IMR-90 (cell line): ENCODE measurements around the gene CD9. TPM values are rescaled to one million over a fixed set of nuclear protein-coding genes. Genes with fewer than 3 reads are reported as not detected.

ENCODE experiments used
- ATAC-seq: fragments of 200-7000 bp; cut with Tn5 transposase; 2 replicates; pipeline ENCODE4 v1.9.1; 2020; ENCODE audit warnings: low read depth, mild to moderate bottlenecking, moderate library complexity
- BruUV-seq: library from RNA; stranded (reverse); fragments of 400-500 nt; replicated peaks from 2 replicates; lab custom pipeline; 2021; lab: Mats Ljungman, UMichigan
- CTCF ChIA-PET: fragments of 300-600 bp; formaldehyde crosslinking; extraction: SDS; loops from one replicate; lab custom pipeline; 2021; ENCODE audit warnings: antibody characterized with exemption; lab: Yijun Ruan, JAX
- POLR2A ChIA-PET: fragments of 300-600 bp; sonication (Branson Sonifier 250); formaldehyde crosslinking; loops from one replicate; lab custom pipeline; 2022; ENCODE audit warnings: antibody characterized with exemption; ENCODE audit not compliant: unreplicated experiment; lab: Charles Lee
- DNase-seq: peaks from one replicate; pipeline ENCODE4 v3.0.0; 2013
- H2AFZ ChIP-seq: replicated peaks from 2 replicates; pipeline ENCODE3; 2013; ENCODE audit warnings: low read length, mild to moderate bottlenecking; ENCODE audit not compliant: poor library complexity
- H2AK5ac ChIP-seq: 2 replicates; pipeline ENCODE4 v1.6.1; 2013; ENCODE audit warnings: low read depth, low read length, inconsistent platforms
- H2AK9ac ChIP-seq: replicated peaks from 2 replicates; pipeline ENCODE3; 2013; ENCODE audit warnings: mild to moderate bottlenecking, low read depth, low read length, moderate library complexity; ENCODE audit not compliant: poor library complexity
- H2BK120ac ChIP-seq: 2 replicates; pipeline ENCODE4 v1.6.1; 2013; ENCODE audit warnings: low read depth, low read length, inconsistent platforms
- H2BK15ac ChIP-seq: 3 replicates; pipeline ENCODE4 v1.6.1; 2013; ENCODE audit warnings: low read depth, low read length, inconsistent platforms
- H2BK20ac ChIP-seq: 2 replicates; pipeline ENCODE4 v1.6.1; 2013; ENCODE audit warnings: low read depth, mild to moderate bottlenecking, inconsistent platforms, low read length, moderate library complexity
- H2BK5ac ChIP-seq: 2 replicates; pipeline ENCODE4 v1.6.1; 2013; ENCODE audit warnings: mild to moderate bottlenecking, low read depth, low read length, inconsistent platforms; ENCODE audit not compliant: poor library complexity, severe bottlenecking
- H3K14ac ChIP-seq: replicated peaks from 2 replicates; pipeline ENCODE4 v1.6.1; 2013; ENCODE audit warnings: low read depth, low read length, inconsistent platforms
- H3K18ac ChIP-seq: 2 replicates; pipeline ENCODE4 v1.6.1; 2013; ENCODE audit warnings: low read depth, low read length, control low read depth
- H3K23ac ChIP-seq: 2 replicates; pipeline ENCODE4 v1.6.1; 2013; ENCODE audit warnings: low read depth, low read length, inconsistent platforms
- H3K27ac ChIP-seq: 2 replicates; pipeline ENCODE4 v1.5.1; 2013; ENCODE audit warnings: mild to moderate bottlenecking, control low read depth, low read length; ENCODE audit not compliant: insufficient read depth
- H3K27me3 ChIP-seq: 2 replicates; pipeline ENCODE4 v1.6.1; 2013; ENCODE audit warnings: low read length; ENCODE audit not compliant: control insufficient read depth, insufficient read depth
- H3K36me3 ChIP-seq: 2 replicates; pipeline ENCODE4 v1.6.1; 2013; ENCODE audit warnings: low read length, mixed read lengths; ENCODE audit not compliant: control insufficient read depth, insufficient read depth
- H3K4ac ChIP-seq: 2 replicates; pipeline ENCODE4 v1.6.1; 2013; ENCODE audit warnings: low read depth, low read length, inconsistent platforms
- H3K4me1 ChIP-seq: 2 replicates; pipeline ENCODE4 v1.6.1; 2013; ENCODE audit warnings: low read length, mixed read lengths; ENCODE audit not compliant: control insufficient read depth, insufficient read depth
- H3K4me2 ChIP-seq: 2 replicates; pipeline ENCODE4 v1.6.1; 2013; ENCODE audit warnings: low read depth, mild to moderate bottlenecking, control low read depth, low read length, moderate library complexity
- H3K4me3 ChIP-seq: 2 replicates; pipeline ENCODE4 v1.5.1; 2013; ENCODE audit warnings: low read depth, mild to moderate bottlenecking, control low read depth, low read length, moderate library complexity; ENCODE audit not compliant: insufficient read depth
- H3K56ac ChIP-seq: 2 replicates; pipeline ENCODE4 v1.6.1; 2013; ENCODE audit warnings: low read length, inconsistent platforms; ENCODE audit not compliant: insufficient read depth; ENCODE audit errors: extremely low read depth
- H3K79me1 ChIP-seq, 2 experiments: 2 replicates each; pipeline ENCODE4 v1.6.1; 2013; ENCODE audit warnings: low read length in 2 of 2, inconsistent platforms in 1 of 2, low read depth in 1 of 2
- H3K9ac ChIP-seq: 2 replicates; pipeline ENCODE4 v1.6.1; 2013; ENCODE audit warnings: low read depth, low read length, control low read depth
- H3K9me1 ChIP-seq: 2 replicates; pipeline ENCODE4 v1.6.1; 2013; ENCODE audit warnings: low read length, inconsistent platforms; ENCODE audit not compliant: insufficient read depth
- H3K9me3 ChIP-seq: 2 replicates; pipeline ENCODE4 v1.6.1; 2013; ENCODE audit warnings: low read length; ENCODE audit not compliant: control insufficient read depth, insufficient read depth
- H4K20me1 ChIP-seq: 2 replicates; pipeline ENCODE4 v1.6.1; 2013; ENCODE audit warnings: low read length, inconsistent platforms; ENCODE audit not compliant: insufficient read depth
- H4K5ac ChIP-seq: 2 replicates; pipeline ENCODE4 v1.6.1; 2013; ENCODE audit warnings: mild to moderate bottlenecking, low read depth, low read length, control low read depth
- H4K8ac ChIP-seq, 2 experiments: 2 replicates each; pipeline ENCODE4 v1.6.1; 2013; ENCODE audit warnings: low read depth in 2 of 2, low read length in 2 of 2, control low read depth in 1 of 2, inconsistent platforms in 1 of 2
- H4K91ac ChIP-seq: 2 replicates; pipeline ENCODE4 v1.6.1; 2013; ENCODE audit warnings: low read depth, low read length, inconsistent platforms; ENCODE audit not compliant: insufficient read depth
- CEBPB ChIP-seq: IDR thresholded peaks from 2 replicates; pipeline ENCODE4 v1.6.1; 2012; ENCODE audit warnings: low read depth, low read length, improper control_type of control experiment
- FOS ChIP-seq: fragments of 150-350 bp; IDR thresholded peaks from 2 replicates; pipeline ENCODE4 v1.6.1; 2016; ENCODE audit warnings: low read depth, low read length
- MXI1 ChIP-seq: IDR thresholded peaks from 2 replicates; pipeline ENCODE4 v1.6.1; 2012; ENCODE audit warnings: low read depth, mild to moderate bottlenecking, low read length, moderate library complexity, borderline replicate concordance
- POLR2A ChIP-seq: IDR thresholded peaks from 2 replicates; pipeline ENCODE4 v1.6.1; 2012; ENCODE audit warnings: mild to moderate bottlenecking, low read depth, low read length
- RAD21 ChIP-seq: IDR thresholded peaks from 2 replicates; pipeline ENCODE4 v1.6.1; 2012; ENCODE audit warnings: low read length, improper control_type of control experiment
- RCOR1 ChIP-seq: IDR thresholded peaks from 2 replicates; pipeline ENCODE4 v1.6.1; 2012; ENCODE audit warnings: mild to moderate bottlenecking, low read length, improper control_type of control experiment; ENCODE audit not compliant: insufficient replicate concordance
- SMC3 ChIP-seq: fragments of 150-350 bp; IDR thresholded peaks from 2 replicates; pipeline ENCODE4 v1.6.1; 2016; ENCODE audit warnings: low read depth, mild to moderate bottlenecking, antibody characterized with exemption, low read length, moderate library complexity
- whole genome bisulfite sequencing, 2 experiments: methylation state at CpG; one replicate each; pipeline versions ENCODE4 v1.1.5 to v1.1.7; 2013; ENCODE audit warnings: missing lambda C conversion rate in 2 of 2; ENCODE audit not compliant: insufficient read length in 1 of 2; ENCODE audit errors: extremely low coverage in 2 of 2; 5-methylcytosine and 5-hydroxymethylcytosine counted together
- dilution Hi-C: fragments of 300-500 bp; cut with HindIII; formaldehyde crosslinking; loops from one replicate; pipeline ENCODE4 v1.14.3; 2018; ENCODE audit warnings: low sequenced_read_pairs; ENCODE audit not compliant: unreplicated experiment
- in situ Hi-C: fragments of 300-500 bp; cut with MboI; formaldehyde crosslinking; loops from 3 replicates; pipeline ENCODE4 v1.14.3; 2019; ENCODE audit warnings: low sequenced_read_pairs, inconsistent platforms, mixed read lengths
- intact Hi-C: fragments of 100-400 bp; cut with micrococcal nuclease; formaldehyde crosslinking; loops from 2 replicates; pipeline ENCODE4 v1.10.0; 2022
- polyA plus RNA-seq, 3 experiments: library from polyadenylated mRNA; depleted of rRNA; stranded (reverse); fragments of >200 nt; gene quantifications; 2 replicates each; pipeline ENCODE4 v1.2.3, GENCODE V29; 2012; ENCODE audit warnings: low replicate concordance in 1 of 3
- total RNA-seq: library from RNA; depleted of rRNA; stranded (reverse); fragments of >200 nt; gene quantifications from 2 replicates; pipeline ENCODE4 v1.2.3, GENCODE V29; 2012
- TF ChIP-seq, protein P1 (sequence below): fragments of 150-350 bp; IDR thresholded peaks from 2 replicates; pipeline ENCODE4 v1.6.1; 2017; ENCODE audit warnings: mild to moderate bottlenecking, antibody characterized with exemption, low read length, low read depth
- TF ChIP-seq, protein P2 (sequence below): fragments of 150-350 bp; IDR thresholded peaks from 2 replicates; pipeline ENCODE4 v1.6.1; 2016; ENCODE audit warnings: low read depth, mild to moderate bottlenecking, low read length, moderate library complexity, borderline replicate concordance

The CD9 gene
- total and polyA plus RNA-seq, 2 of the 4 experiments (the other 2 are of a cell fraction) = 48.8 to 70.9 TPM

DNA sequence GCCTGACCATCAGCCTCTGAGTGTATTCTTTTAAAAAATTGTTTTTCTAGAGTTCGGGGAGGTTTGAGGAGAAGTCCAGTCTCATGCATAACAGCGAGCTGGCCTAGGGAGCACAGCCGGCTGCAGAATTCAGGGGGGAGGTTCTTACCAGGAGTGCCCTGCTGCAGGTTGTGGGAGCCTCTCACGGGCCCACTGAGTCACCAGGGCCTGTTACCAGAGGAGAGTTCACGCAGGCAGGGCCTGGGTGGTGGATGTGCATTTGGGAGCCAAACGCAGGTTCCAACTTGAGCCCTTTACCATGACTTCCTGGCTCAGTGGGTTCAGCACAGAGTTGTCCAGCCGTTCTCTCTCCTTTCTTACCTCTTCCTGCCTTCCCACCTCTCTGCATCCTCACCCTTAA is 14.4 kb downstream of the CD9 start:
- no peak overlapping the region for H3K9ac ChIP-seq
- 95% methylated on average over 3 of the region's 7 CpGs; no CpG with 5 or more reads in 1 of the 2 experiments for WGBS, 2 experiments
- no peak for DNase-seq
- peak overlapping the region; percentile 33; the same call in 1 of the 2 replicates for H2BK120ac ChIP-seq
- 0 out of 2 replicates have a peak overlapping the region, but pooled peaks have one; percentile 10 for H3K4ac ChIP-seq
- peak overlapping the region; percentile 8 for H2AFZ ChIP-seq
- 0 out of 2 replicates have a peak overlapping the region, but pooled peaks have one; percentile 10 for H3K14ac ChIP-seq
- no peak overlapping the region for H3K27ac ChIP-seq
- no peaks in the 10 kb centered on the region for H3K9me3 ChIP-seq
- H3K23ac ChIP-seq = 0 out of 2 replicates have a peak overlapping the region, but pooled peaks have one; percentile 14
- CTCF ChIA-PET = interaction anchor here (1.2 kb wide), 1 partner anchor 12 kb away, joined by 4 read pairs; no protein-coding TSS in a partner anchor
- peak overlapping the region; percentile 10; the same call in 1 of the 2 replicates for H2BK20ac ChIP-seq
- no peak overlapping the region for H3K56ac ChIP-seq
- no peak overlapping the region for H2BK5ac ChIP-seq
- H4K91ac ChIP-seq = no peak overlapping the region; the same call in 1 of the 2 replicates
- peaks cover 9 to 71% of the 10 kb centered on the region in 2 experiments for H3K79me1 ChIP-seq
- H2AK5ac ChIP-seq = no peak overlapping the region; the same call in 1 of the 2 replicates
- H3K27me3 ChIP-seq = no peaks in the 10 kb centered on the region
- in situ Hi-C loops = no loop called here
- peaks cover 14% of the 10 kb centered on the region; the same call in 1 of the 2 replicates for H4K20me1 ChIP-seq
- no peak overlapping the region for H3K18ac ChIP-seq
- no peak overlapping the region for H4K5ac ChIP-seq
- H3K36me3 ChIP-seq = no peaks in the 10 kb centered on the region
- peaks cover 24% of the 10 kb centered on the region for H3K4me1 ChIP-seq
- intact Hi-C loops = no loop called here
- dilution Hi-C loops = no loop called here
- no peak overlapping the region for H3K4me2 ChIP-seq
- no peak for ATAC-seq
- no TSS peak for BruUV-seq
- no peak overlapping the region for H3K4me3 ChIP-seq
- H2AK9ac ChIP-seq = peak overlapping the region; percentile 28
- H2BK15ac ChIP-seq = no peak overlapping the region
- H3K9me1 ChIP-seq = peaks cover 27% of the 10 kb centered on the region
- H4K8ac ChIP-seq = no peak overlapping the region
- TF ChIP-seq POLR2A (no peak), RCOR1 (no peak), FOS (no peak), RAD21 (no peak), CEBPB (no peak), MXI1 (no peak), SMC3 (no peak)
- TF ChIP-seq, protein P1, sequence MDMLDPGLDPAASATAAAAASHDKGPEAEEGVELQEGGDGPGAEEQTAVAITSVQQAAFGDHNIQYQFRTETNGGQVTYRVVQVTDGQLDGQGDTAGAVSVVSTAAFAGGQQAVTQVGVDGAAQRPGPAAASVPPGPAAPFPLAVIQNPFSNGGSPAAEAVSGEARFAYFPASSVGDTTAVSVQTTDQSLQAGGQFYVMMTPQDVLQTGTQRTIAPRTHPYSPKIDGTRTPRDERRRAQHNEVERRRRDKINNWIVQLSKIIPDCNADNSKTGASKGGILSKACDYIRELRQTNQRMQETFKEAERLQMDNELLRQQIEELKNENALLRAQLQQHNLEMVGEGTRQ = no peak
- TF ChIP-seq, protein P2, sequence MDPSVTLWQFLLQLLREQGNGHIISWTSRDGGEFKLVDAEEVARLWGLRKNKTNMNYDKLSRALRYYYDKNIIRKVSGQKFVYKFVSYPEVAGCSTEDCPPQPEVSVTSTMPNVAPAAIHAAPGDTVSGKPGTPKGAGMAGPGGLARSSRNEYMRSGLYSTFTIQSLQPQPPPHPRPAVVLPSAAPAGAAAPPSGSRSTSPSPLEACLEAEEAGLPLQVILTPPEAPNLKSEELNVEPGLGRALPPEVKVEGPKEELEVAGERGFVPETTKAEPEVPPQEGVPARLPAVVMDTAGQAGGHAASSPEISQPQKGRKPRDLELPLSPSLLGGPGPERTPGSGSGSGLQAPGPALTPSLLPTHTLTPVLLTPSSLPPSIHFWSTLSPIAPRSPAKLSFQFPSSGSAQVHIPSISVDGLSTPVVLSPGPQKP = no peak
- POLR2A ChIA-PET = no interaction called here
